H4 (cell line): ENCODE data around the gene TOLLIP. TPM values are rescaled to one million over a fixed set of nuclear protein-coding genes. Genes with fewer than 3 reads are reported as not detected.
"Not testable (repeated sequence)": the region's sequence is repeated elsewhere in the genome, so short reads cannot be mapped to it uniquely, and the experiment has no call there.

Experiments used
- DNase-seq: peaks from one replicate; pipeline ENCODE4 v3.0.0-alpha.2; 2015; ENCODE audit warnings: low spot score
- total RNA-seq: library from RNA; depleted of rRNA; stranded (reverse); fragments of >200 nt; shearing (Covaris generic); gene quantifications from 2 replicates; pipeline ENCODE4 v1.2.3, GENCODE V29; 2014

TOLLIP gene
- total RNA-seq, 1 experiment from 2014 or later: 18.6 TPM

GRCh38 chr11:1281974-1282365 is 27.5 kb downstream of the TOLLIP start:
- DNase-seq: no peak

GRCh38 chr11:1281326-1281973 is 28.0 kb downstream of the TOLLIP start:
- DNase-seq: no peak

- DNase-seq: no peak
Measured at GRCh38 chr11:1280116-1281035, 29.1 kb downstream of the TOLLIP start.

- DNase-seq: no peak
Measured at GRCh38 chr11:1279674-1280055, 29.8 kb downstream of the TOLLIP start.

GRCh38 chr11:1278766-1279673 is 30.4 kb downstream of the TOLLIP start:
- DNase-seq: no peak

- DNase-seq: no peak
Measured at GRCh38 chr11:1277936-1278512, 31.4 kb downstream of the TOLLIP start.

- DNase-seq: no peak
Measured at GRCh38 chr11:1276866-1277615, 32.4 kb downstream of the TOLLIP start.

GRCh38 chr11:1276041-1276790 is 33.2 kb downstream of the TOLLIP start:
- no peak for DNase-seq

GRCh38 chr11:1275021-1275420 is 34.4 kb downstream of the TOLLIP start:
- no peak for DNase-seq

- DNase-seq: no peak
Measured at GRCh38 chr11:1274501-1274900, 34.9 kb downstream of the TOLLIP start.

- no peak for DNase-seq
Measured at GRCh38 chr11:1272531-1272930, 36.9 kb downstream of the TOLLIP start.

GRCh38 chr11:1271927-1272326 is 37.5 kb downstream of the TOLLIP start:
- DNase-seq: no peak

GRCh38 chr11:1271406-1271805 is 38.0 kb downstream of the TOLLIP start:
- DNase-seq: no peak

- no peak for DNase-seq
Measured at GRCh38 chr11:1271002-1271401, 38.4 kb downstream of the TOLLIP start.

- no peak for DNase-seq
Measured at GRCh38 chr11:1270476-1270875, 39.0 kb downstream of the TOLLIP start.

GRCh38 chr11:1269957-1270356 is 39.5 kb downstream of the TOLLIP start:
- no peak for DNase-seq

GRCh38 chr11:1267441-1268100 is 41.9 kb downstream of the TOLLIP start:
- DNase-seq: no peak

- not testable (repeated sequence) for DNase-seq
Measured at GRCh38 chr11:1266976-1267375, 42.5 kb downstream of the TOLLIP start.

- not testable (repeated sequence) for DNase-seq
Measured at GRCh38 chr11:1265480-1265879, 44.0 kb downstream of the TOLLIP start.

- DNase-seq: peak; percentile 76
Measured at GRCh38 chr11:1264444-1264843, 45.0 kb downstream of the TOLLIP start.
